Measurements from ENCODE around the gene SPNS2. TPM values are rescaled to one million over a fixed set of nuclear protein-coding genes. Genes with fewer than 3 reads are reported as not detected.

SPNS2 gene
- total RNA-seq, 1 donor from 2014 or later = 12.2 TPM

- Mint-ChIP-seq H3K27me3 (ENCODE audit: low read depth) (no peaks in the 10 kb centered on the region), H3K9me3 (no peaks in the 10 kb centered on the region), H3K4me3 (no peak overlapping the region), H3K27ac (no peak overlapping the region), H3K4me1 (peaks cover 2% of the 10 kb centered on the region), H3K36me3 (peaks cover 14% of the 10 kb centered on the region)
- DNase-seq (ENCODE audit: low spot score in 2 of 2, unreplicated experiment in 2 of 2) = no peak
- TF ChIP-seq, protein P1, sequence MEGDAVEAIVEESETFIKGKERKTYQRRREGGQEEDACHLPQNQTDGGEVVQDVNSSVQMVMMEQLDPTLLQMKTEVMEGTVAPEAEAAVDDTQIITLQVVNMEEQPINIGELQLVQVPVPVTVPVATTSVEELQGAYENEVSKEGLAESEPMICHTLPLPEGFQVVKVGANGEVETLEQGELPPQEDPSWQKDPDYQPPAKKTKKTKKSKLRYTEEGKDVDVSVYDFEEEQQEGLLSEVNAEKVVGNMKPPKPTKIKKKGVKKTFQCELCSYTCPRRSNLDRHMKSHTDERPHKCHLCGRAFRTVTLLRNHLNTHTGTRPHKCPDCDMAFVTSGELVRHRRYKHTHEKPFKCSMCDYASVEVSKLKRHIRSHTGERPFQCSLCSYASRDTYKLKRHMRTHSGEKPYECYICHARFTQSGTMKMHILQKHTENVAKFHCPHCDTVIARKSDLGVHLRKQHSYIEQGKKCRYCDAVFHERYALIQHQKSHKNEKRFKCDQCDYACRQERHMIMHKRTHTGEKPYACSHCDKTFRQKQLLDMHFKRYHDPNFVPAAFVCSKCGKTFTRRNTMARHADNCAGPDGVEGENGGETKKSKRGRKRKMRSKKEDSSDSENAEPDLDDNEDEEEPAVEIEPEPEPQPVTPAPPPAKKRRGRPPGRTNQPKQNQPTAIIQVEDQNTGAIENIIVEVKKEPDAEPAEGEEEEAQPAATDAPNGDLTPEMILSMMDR (IDR thresholded peaks at IDR 0.05; ENCODE audit: unreplicated experiment) = no peak
Measured at GRCh38 chr17:4548061-4548461, 49.4 kb downstream of the SPNS2 start.

DNA sequence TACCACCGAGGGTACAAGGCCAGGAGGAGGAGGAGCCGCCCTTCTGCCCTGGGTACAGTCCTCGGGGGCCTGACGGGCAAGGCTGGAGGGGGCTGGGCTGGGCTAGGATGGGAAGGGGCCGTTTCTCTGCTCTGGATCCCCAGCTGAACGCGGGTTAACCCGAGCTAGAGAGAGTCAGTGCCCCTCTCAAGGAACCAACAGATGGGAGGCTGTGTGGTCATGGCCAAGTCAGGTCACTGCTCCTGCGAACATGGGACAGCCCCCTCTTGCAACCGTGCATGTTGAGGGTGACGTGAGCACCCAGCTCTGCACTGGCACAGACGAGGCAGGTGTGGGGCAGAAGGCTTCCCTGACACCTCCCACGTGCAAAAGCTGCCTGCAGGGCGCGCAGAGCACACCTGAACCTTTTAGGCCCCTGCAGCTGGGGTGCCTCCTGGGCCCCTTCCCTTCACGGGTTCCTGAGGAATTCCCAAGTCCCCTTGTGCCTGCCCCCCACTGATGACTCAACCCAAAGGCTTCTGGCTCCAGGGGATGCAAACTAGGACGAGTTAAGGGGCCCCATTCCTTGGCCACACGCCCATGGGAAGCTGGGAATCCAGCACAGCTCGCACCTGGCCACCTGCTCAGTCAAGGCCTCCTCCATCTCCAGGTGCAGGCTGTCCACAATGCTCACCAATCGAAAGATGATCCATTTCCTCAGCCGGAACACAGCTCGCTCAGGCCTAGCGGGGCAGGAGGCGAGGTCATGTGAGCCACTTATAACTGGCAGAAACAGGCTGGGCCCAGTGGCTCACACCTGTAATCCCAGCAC, 50.2 kb downstream of the SPNS2 start:
- Mint-ChIP-seq H3K4me3 (no peak overlapping the region), H3K27ac (no peak overlapping the region), H3K36me3 (peaks cover 14% of the 10 kb centered on the region), H3K9me3 (no peaks in the 10 kb centered on the region), H3K27me3 (ENCODE audit: low read depth) (no peaks in the 10 kb centered on the region), H3K4me1 (peaks cover 5% of the 10 kb centered on the region)
- DNase-seq (ENCODE audit: low spot score in 2 of 2, unreplicated experiment in 2 of 2) = peak in 1 of 2 experiments; percentile 7
- TF ChIP-seq, protein P1 (IDR thresholded peaks at IDR 0.05; ENCODE audit: unreplicated experiment) = no peak

GRCh38 chr17:4549781-4550533, 51.3 kb downstream of the SPNS2 start:
- Mint-ChIP-seq H3K4me1 (peaks cover 14% of the 10 kb centered on the region), H3K36me3 (peaks cover 14% of the 10 kb centered on the region)
- TF ChIP-seq, protein P1 (IDR thresholded peaks at IDR 0.05; ENCODE audit: unreplicated experiment) = no peak

GRCh38 chr17:4550534-4551039, 51.9 kb downstream of the SPNS2 start:
- Mint-ChIP-seq H3K27me3 (ENCODE audit: low read depth) (no peaks in the 10 kb centered on the region), H3K4me3 (no peak overlapping the region), H3K4me1 (peaks cover 19% of the 10 kb centered on the region), H3K9me3 (no peaks in the 10 kb centered on the region), H3K27ac (no peak overlapping the region), H3K36me3 (peaks cover 14% of the 10 kb centered on the region)
- TF ChIP-seq, protein P1 (IDR thresholded peaks at IDR 0.05; ENCODE audit: unreplicated experiment) = no peak
- no peak for DNase-seq (ENCODE audit: low spot score in 2 of 2, unreplicated experiment in 2 of 2)

More at GRCh38 chr17:4549781-4550533, 51.3 kb downstream of the SPNS2 start:
- Mint-ChIP-seq H3K27ac (no peak overlapping the region), H3K27me3 (ENCODE audit: low read depth) (no peaks in the 10 kb centered on the region), H3K9me3 (no peaks in the 10 kb centered on the region), H3K4me3 (no peak overlapping the region)
- DNase-seq (ENCODE audit: low spot score in 2 of 2, unreplicated experiment in 2 of 2) = no peak

DNA sequence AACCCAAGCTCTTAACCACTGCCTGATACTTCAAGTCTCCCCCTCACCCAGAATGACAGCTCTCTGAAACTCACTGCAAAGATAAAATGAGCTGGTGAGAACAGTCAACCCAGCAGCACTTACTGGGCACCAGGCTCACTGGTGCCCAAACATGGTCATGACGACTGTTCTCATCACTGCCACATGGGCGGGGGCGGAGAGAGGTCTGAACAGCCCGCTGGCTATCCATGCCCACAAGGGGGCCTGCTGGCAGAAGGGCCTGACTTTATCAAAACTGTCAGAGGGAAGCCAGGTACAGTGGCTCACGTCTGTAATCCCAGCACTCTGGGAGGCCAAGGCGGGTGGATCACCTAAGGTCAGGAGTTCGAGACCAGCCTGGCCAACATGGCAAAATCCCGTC, 52.5 kb downstream of the SPNS2 start:
- Mint-ChIP-seq H3K4me3 (no peak overlapping the region), H3K9me3 (no peaks in the 10 kb centered on the region), H3K27ac (no peak overlapping the region), H3K4me1 (peaks cover 25% of the 10 kb centered on the region), H3K36me3 (peaks cover 14% of the 10 kb centered on the region), H3K27me3 (ENCODE audit: low read depth) (no peaks in the 10 kb centered on the region)
- no peak for DNase-seq (ENCODE audit: low spot score in 2 of 2, unreplicated experiment in 2 of 2)
- TF ChIP-seq, protein P1 (IDR thresholded peaks at IDR 0.05; ENCODE audit: unreplicated experiment) = no peak
